A549 (cell line): Measurements from ENCODE around the gene SBF2. TPM values are rescaled to one million over a fixed set of nuclear protein-coding genes. Genes with fewer than 3 reads are reported as not detected.

ENCODE experiments used
- BHLHE40 ChIP-seq: IDR thresholded peaks from 2 replicates; pipeline ENCODE4 v1.6.1; 2012; ENCODE audit warnings: low read depth, low read length, inconsistent platforms
- CBX2 ChIP-seq: fragments of 200-600 bp; sonication (generic); IDR thresholded peaks from 2 replicates; pipeline ENCODE4 v1.6.1; 2016; ENCODE audit warnings: low read depth, mild to moderate bottlenecking, borderline replicate concordance
- CBX8 ChIP-seq: fragments of 200-600 bp; sonication (generic); IDR thresholded peaks from 2 replicates; pipeline ENCODE4 v1.6.1; 2016
- CHD2 ChIP-seq: fragments of 150-350 bp; IDR thresholded peaks from 2 replicates; pipeline ENCODE4 v1.6.1; 2014; ENCODE audit warnings: low read length; ENCODE audit not compliant: partially characterized antibody
- CHD4 ChIP-seq: fragments of 200-600 bp; sonication (generic); IDR thresholded peaks from 2 replicates; pipeline ENCODE4 v1.6.1; 2016; ENCODE audit warnings: antibody characterized with exemption, mild to moderate bottlenecking, borderline replicate concordance
- EHF ChIP-seq: fragments of 250-450 bp; sonication (Bioruptor Pico); IDR thresholded peaks from 2 replicates; pipeline ENCODE4 v1.5.0; 2020; ENCODE audit warnings: mild to moderate bottlenecking
- ESRRA ChIP-seq: fragments of 150-350 bp; IDR thresholded peaks from 2 replicates; pipeline ENCODE4 v1.6.1; 2014; ENCODE audit warnings: mild to moderate bottlenecking, low read length, borderline replicate concordance
- FOSB ChIP-seq: fragments of 250-450 bp; sonication (Bioruptor Pico); IDR thresholded peaks from 2 replicates; pipeline ENCODE4 v1.5.0; 2020; ENCODE audit warnings: mild to moderate bottlenecking, moderate library complexity
- FOXS1 ChIP-seq: fragments of 250-450 bp; sonication (Bioruptor Pico); IDR thresholded peaks from 2 replicates; pipeline ENCODE4 v1.5.0; 2020; ENCODE audit warnings: mild to moderate bottlenecking, moderate library complexity
- GATA3 ChIP-seq: IDR thresholded peaks from 2 replicates; pipeline ENCODE4 v1.6.1; 2012; ENCODE audit warnings: borderline replicate concordance
- HDAC2 ChIP-seq: fragments of 200-600 bp; sonication (generic); IDR thresholded peaks from 2 replicates; pipeline ENCODE4 v1.6.1; 2016
- HOXB5 ChIP-seq: fragments of 250-450 bp; sonication (Bioruptor Pico); IDR thresholded peaks from 2 replicates; pipeline ENCODE4 v1.5.0; 2020; ENCODE audit warnings: mild to moderate bottlenecking, moderate library complexity
- JUNB ChIP-seq: fragments of >200 bp; sonication (Bioruptor Twin); formaldehyde crosslinking; IDR thresholded peaks from 2 replicates; pipeline ENCODE4 v1.6.1; 2016
- KDM5A ChIP-seq: fragments of 200-600 bp; sonication (generic); IDR thresholded peaks from 2 replicates; pipeline ENCODE4 v1.6.1; 2016; ENCODE audit warnings: antibody characterized with exemption, mild to moderate bottlenecking
- MAX ChIP-seq: IDR thresholded peaks from 2 replicates; pipeline ENCODE4 v1.6.1; 2012
- MAZ ChIP-seq: fragments of 150-350 bp; IDR thresholded peaks from 2 replicates; pipeline ENCODE4 v1.6.1; 2014; ENCODE audit warnings: antibody characterized with exemption, low read depth, low read length, borderline replicate concordance
- PBX3 ChIP-seq: IDR thresholded peaks from 2 replicates; pipeline ENCODE4 v1.6.1; 2012
- POLR2A ChIP-seq: IDR thresholded peaks from 2 replicates; pipeline ENCODE4 v1.6.1; 2012; ENCODE audit warnings: mild to moderate bottlenecking, low read length
- RAD21 ChIP-seq, 2 experiments: fragments of >200 bp in 1 of 2; sonication (Bioruptor Twin) in 1 of 2; formaldehyde crosslinking in 1 of 2; IDR thresholded peaks in 1 of 2; conservative IDR thresholded peaks in 1 of 2; 2 replicates in 1 of 2; 3 replicates in 1 of 2; pipeline ENCODE4 v1.6.1; 2012 to 2018; ENCODE audit warnings: inconsistent platforms in 1 of 2
- RNF2 ChIP-seq: fragments of 200-600 bp; sonication (generic); IDR thresholded peaks from 2 replicates; pipeline ENCODE4 v1.6.1; 2016; ENCODE audit warnings: low read depth, mild to moderate bottlenecking, antibody characterized with exemption, moderate library complexity, borderline replicate concordance
- SMC3 ChIP-seq: fragments of >200 bp; sonication (Bioruptor Twin); formaldehyde crosslinking; IDR thresholded peaks from 3 replicates; pipeline ENCODE4 v1.6.1; 2018; ENCODE audit warnings: inconsistent platforms
- SREBF2 ChIP-seq: fragments of 450-650 bp; IDR thresholded peaks from 2 replicates; pipeline ENCODE4 v1.6.1; 2014; ENCODE audit warnings: mild to moderate bottlenecking, moderate library complexity
- TFCP2L1 ChIP-seq: fragments of 250-450 bp; sonication (Bioruptor Pico); IDR thresholded peaks from 2 replicates; pipeline ENCODE4 v1.5.0; 2021; ENCODE audit warnings: mild to moderate bottlenecking
- USF2 ChIP-seq: fragments of 450-650 bp; IDR thresholded peaks from 2 replicates; pipeline ENCODE4 v1.6.1; 2014; ENCODE audit warnings: antibody characterized with exemption
- polyA plus RNA-seq, 4 experiments: library from polyadenylated mRNA; depleted of rRNA in 3 of 4; stranded (reverse); fragments of >200 nt; fragmentation: RNase III in 1 of 4; extraction: RNeasy Plus Mini Kit Qiagen cat#74134 plus additional on column Dnase treatment in 1 of 4; gene quantifications; 2 replicates in 3 of 4; 3 replicates in 1 of 4; pipeline ENCODE4 v1.2.3, GENCODE V29; 2011 to 2017
- TF ChIP-seq, protein P1 (sequence below): fragments of 200-600 bp; sonication (generic); IDR thresholded peaks from 2 replicates; pipeline ENCODE4 v1.6.1; 2016; ENCODE audit warnings: antibody characterized with exemption, mild to moderate bottlenecking, moderate library complexity

SBF2 gene
- polyA plus RNA-seq, 2 of the 4 experiments (the other 2 are of a cell fraction), result 11.1 to 49.6 TPM

DNA sequence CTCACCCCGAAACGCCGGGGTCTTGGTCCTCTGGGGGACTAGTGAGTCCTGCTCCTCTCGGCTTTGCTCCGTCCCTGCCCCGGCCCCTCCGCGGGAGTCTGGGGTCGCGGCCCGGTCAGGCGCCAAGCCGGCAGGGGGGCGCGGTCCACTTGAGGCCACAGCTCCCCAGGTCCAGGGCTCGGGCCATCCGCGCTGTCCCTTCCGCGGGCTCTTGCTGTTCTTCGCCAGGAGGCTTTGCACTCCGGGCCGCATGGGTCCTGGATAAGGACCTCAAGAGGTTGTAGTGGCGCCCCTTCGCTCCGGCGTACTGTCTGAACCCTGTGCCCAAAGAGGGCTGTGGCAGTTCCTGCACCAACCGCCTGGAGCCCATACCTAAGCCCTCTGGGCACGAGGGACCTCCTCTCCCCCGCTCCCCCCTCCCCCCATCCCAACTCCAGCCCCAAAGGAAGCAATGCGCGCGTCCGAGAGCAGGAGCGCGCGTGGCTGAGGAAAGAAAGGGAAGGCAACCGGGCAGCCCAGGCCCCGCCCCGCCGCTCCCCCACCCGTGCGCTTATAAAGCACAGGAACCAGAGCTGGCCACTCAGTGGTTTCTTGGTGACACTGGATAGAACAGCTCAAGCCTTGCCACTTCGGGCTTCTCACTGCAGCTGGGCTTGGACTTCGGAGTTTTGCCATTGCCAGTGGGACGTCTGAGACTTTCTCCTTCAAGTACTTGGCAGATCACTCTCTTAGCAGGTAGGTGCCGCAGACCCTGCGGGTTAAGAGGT, 10.7 kb upstream of the SBF2 start, which contains the start of gene ADM (continued):
- TF ChIP-seq PBX3, result peak; percentile 70
- no peak for TF ChIP-seq MAZ
- no peak for TF ChIP-seq CHD4
- TF ChIP-seq FOXS1 (CRISPR knock-in tag), result no peak
- TF ChIP-seq RAD21 (conservative IDR thresholded peaks at IDR 0.05 in 1 of 2, IDR thresholded peaks at IDR 0.05 in 1 of 2), result peak; percentile 34 to 47; a peak in 4 of 5 replicates
- no peak for TF ChIP-seq ESRRA
- no peak for TF ChIP-seq BHLHE40
- TF ChIP-seq EHF (CRISPR knock-in tag), result no peak
- peak; percentile 80; the same call in 1 of the 2 replicates for TF ChIP-seq TFCP2L1 (CRISPR knock-in tag)
- no peak for TF ChIP-seq CHD2
- TF ChIP-seq, protein P1, sequence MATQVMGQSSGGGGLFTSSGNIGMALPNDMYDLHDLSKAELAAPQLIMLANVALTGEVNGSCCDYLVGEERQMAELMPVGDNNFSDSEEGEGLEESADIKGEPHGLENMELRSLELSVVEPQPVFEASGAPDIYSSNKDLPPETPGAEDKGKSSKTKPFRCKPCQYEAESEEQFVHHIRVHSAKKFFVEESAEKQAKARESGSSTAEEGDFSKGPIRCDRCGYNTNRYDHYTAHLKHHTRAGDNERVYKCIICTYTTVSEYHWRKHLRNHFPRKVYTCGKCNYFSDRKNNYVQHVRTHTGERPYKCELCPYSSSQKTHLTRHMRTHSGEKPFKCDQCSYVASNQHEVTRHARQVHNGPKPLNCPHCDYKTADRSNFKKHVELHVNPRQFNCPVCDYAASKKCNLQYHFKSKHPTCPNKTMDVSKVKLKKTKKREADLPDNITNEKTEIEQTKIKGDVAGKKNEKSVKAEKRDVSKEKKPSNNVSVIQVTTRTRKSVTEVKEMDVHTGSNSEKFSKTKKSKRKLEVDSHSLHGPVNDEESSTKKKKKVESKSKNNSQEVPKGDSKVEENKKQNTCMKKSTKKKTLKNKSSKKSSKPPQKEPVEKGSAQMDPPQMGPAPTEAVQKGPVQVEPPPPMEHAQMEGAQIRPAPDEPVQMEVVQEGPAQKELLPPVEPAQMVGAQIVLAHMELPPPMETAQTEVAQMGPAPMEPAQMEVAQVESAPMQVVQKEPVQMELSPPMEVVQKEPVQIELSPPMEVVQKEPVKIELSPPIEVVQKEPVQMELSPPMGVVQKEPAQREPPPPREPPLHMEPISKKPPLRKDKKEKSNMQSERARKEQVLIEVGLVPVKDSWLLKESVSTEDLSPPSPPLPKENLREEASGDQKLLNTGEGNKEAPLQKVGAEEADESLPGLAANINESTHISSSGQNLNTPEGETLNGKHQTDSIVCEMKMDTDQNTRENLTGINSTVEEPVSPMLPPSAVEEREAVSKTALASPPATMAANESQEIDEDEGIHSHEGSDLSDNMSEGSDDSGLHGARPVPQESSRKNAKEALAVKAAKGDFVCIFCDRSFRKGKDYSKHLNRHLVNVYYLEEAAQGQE, result no peak; the same call in 1 of the 2 replicates
- no peak for TF ChIP-seq JUNB
- TF ChIP-seq HDAC2, result no peak
- TF ChIP-seq SMC3, result peak; percentile 53; the same call in 2 of the 3 replicates
- no peak for TF ChIP-seq HOXB5 (CRISPR knock-in tag)
- TF ChIP-seq MAX, result peak; percentile 55
- no peak for TF ChIP-seq USF2
- no peak for TF ChIP-seq KDM5A
- TF ChIP-seq SREBF2, result no peak
- TF ChIP-seq POLR2A, result peak; percentile 99
- no peak for TF ChIP-seq CBX2
- TF ChIP-seq FOSB (CRISPR knock-in tag), result no peak
- no peak for TF ChIP-seq CBX8
- TF ChIP-seq GATA3, result peak; percentile 6; the same call in 1 of the 2 replicates
- TF ChIP-seq RNF2, result no peak
